Left lobe of liver (tissue), 2 donors: ENCODE data around the gene JAKMIP3. TPM values are rescaled to one million over a fixed set of nuclear protein-coding genes. Genes with fewer than 3 reads are reported as not detected.
A peak's percentile ranks its signal among the peaks of the same experiment; 100 is the strongest.

ENCODE experiments used
- ATAC-seq: fragments of 200-7000 bp; cut with Tn5 transposase; one replicate; pipeline ENCODE4 v1.9.1; 2020; ENCODE audit warnings: mild to moderate bottlenecking, moderate library complexity
- DNase-seq: peaks from one replicate; pipeline ENCODE4 v3.0.0-alpha.2; 2020; ENCODE audit warnings: low spot score
- total RNA-seq: library from RNA; stranded (reverse); gene quantifications from one replicate; pipeline ENCODE4 v1.2.1, GENCODE V29; 2021
- donor health status: DM: no; HTN: no; CAD: no; lungs with moderate emphysema.
- donor health status: DM: no; HTN: yes; CAD: no.

JAKMIP3 gene
- total RNA-seq, 1 donor from 2014 or later, result 0.28 TPM

- ATAC-seq (no peak), DNase-seq (no peak)
These were observed 21.7 kb upstream of the JAKMIP3 start for GRCh38 chr10:132043861-132044695.

GRCh38 chr10:132044803-132045202 lies 20.9 kb upstream of the JAKMIP3 start:
- ATAC-seq (no peak), DNase-seq (no peak)

- ATAC-seq, result no peak
- DNase-seq, result no peak
These were observed 20.4 kb upstream of the JAKMIP3 start for GRCh38 chr10:132045324-132045723.

GRCh38 chr10:132047575-132048293 lies 18.0 kb upstream of the JAKMIP3 start:
- DNase-seq (no peak), ATAC-seq (no peak)

- DNase-seq (no peak), ATAC-seq (no peak)
These were observed 17.5 kb upstream of the JAKMIP3 start for GRCh38 chr10:132048294-132048667.

GRCh38 chr10:132050191-132050590 lies 15.6 kb upstream of the JAKMIP3 start:
- ATAC-seq, result no peak
- DNase-seq, result no peak

- DNase-seq, result no peak
- no peak for ATAC-seq
These were observed 13.6 kb upstream of the JAKMIP3 start for GRCh38 chr10:132052124-132052523.

- no peak for DNase-seq
- ATAC-seq, result no peak
These were observed 11.2 kb upstream of the JAKMIP3 start for GRCh38 chr10:132054564-132054963.

- ATAC-seq, result no peak
- no peak for DNase-seq
These were observed 10.1 kb upstream of the JAKMIP3 start for GRCh38 chr10:132055616-132056015.

- DNase-seq, result no peak
- no peak for ATAC-seq
These were observed 9.1 kb upstream of the JAKMIP3 start for GRCh38 chr10:132056663-132057062.

- DNase-seq (no peak), ATAC-seq (no peak)
These were observed 8.5 kb upstream of the JAKMIP3 start for GRCh38 chr10:132057191-132057681.

GRCh38 chr10:132058111-132058745 lies 7.5 kb upstream of the JAKMIP3 start:
- ATAC-seq (no peak), DNase-seq (no peak)

- DNase-seq (no peak), ATAC-seq (no peak)
These were observed 6.7 kb upstream of the JAKMIP3 start for GRCh38 chr10:132058793-132059759.

GRCh38 chr10:132059760-132060508 lies 5.8 kb upstream of the JAKMIP3 start:
- ATAC-seq (no peak), DNase-seq (no peak)

GRCh38 chr10:132061030-132061429 lies 4.7 kb upstream of the JAKMIP3 start:
- ATAC-seq (no peak), DNase-seq (peak; percentile 10)

- ATAC-seq (no peak), DNase-seq (peak; percentile 19)
These were observed 4.3 kb upstream of the JAKMIP3 start for GRCh38 chr10:132061465-132061864.

GRCh38 chr10:132062116-132062515 lies 3.6 kb upstream of the JAKMIP3 start:
- DNase-seq (no peak), ATAC-seq (no peak)

GRCh38 chr10:132062641-132063390 lies 2.9 kb upstream of the JAKMIP3 start:
- peak; percentile 35 for DNase-seq

GRCh38 chr10:132063432-132063831 lies 2.3 kb upstream of the JAKMIP3 start:
- peak; percentile 18 for DNase-seq
- ATAC-seq, result no peak

More at GRCh38 chr10:132062641-132063390, 2.9 kb upstream of the JAKMIP3 start:
- no peak for ATAC-seq
